WTC11 (cell line): ENCODE data around the gene GJB3. TPM values are rescaled to one million over a fixed set of nuclear protein-coding genes. Genes with fewer than 3 reads are reported as not detected.
A peak's percentile ranks its signal among the peaks of the same experiment; 100 is the strongest.

Experiments
- ATAC-seq: fragments of 200-7000 bp; cut with Tn5 transposase; 2 replicates; pipeline ENCODE4 v1.10.0; 2021; ENCODE audit warnings: mild to moderate bottlenecking, moderate library complexity
- CTCF ChIA-PET: fragments of 300-600 bp; sonication (Branson Sonifier 250); formaldehyde crosslinking; loops from one replicate; lab custom pipeline; 2021; ENCODE audit warnings: antibody characterized with exemption; lab: Charles Lee
- POLR2A ChIA-PET: fragments of 350-600 bp; sonication (Branson Sonifier 250); formaldehyde crosslinking; loops from one replicate; lab custom pipeline; 2021; ENCODE audit warnings: antibody characterized with exemption; lab: Charles Lee
- DNase-seq: peaks from one replicate; pipeline ENCODE4 v3.0.0; 2021; ENCODE audit warnings: low spot score
- H3K27ac Mint-ChIP-seq: 2 replicates; pipeline ENCODE4 v1.8.0; 2021; ENCODE audit warnings: mixed read lengths
- H3K27me3 Mint-ChIP-seq: 2 replicates; pipeline ENCODE4 v1.8.0; 2021; ENCODE audit warnings: low read depth, mild to moderate bottlenecking, moderate library complexity, mixed read lengths
- H3K36me3 Mint-ChIP-seq: 2 replicates; pipeline ENCODE4 v1.8.0; 2021; ENCODE audit warnings: mixed read lengths
- H3K4me1 Mint-ChIP-seq: 2 replicates; pipeline ENCODE4 v1.8.0; 2022; ENCODE audit warnings: mixed read lengths
- H3K4me3 Mint-ChIP-seq: 2 replicates; pipeline ENCODE4 v1.8.0; 2021; ENCODE audit warnings: mild to moderate bottlenecking, moderate library complexity, mixed read lengths
- H3K9me3 Mint-ChIP-seq: 2 replicates; pipeline ENCODE4 v1.8.0; 2021; ENCODE audit warnings: mixed read lengths
- CREM ChIP-seq: sonication (generic); formaldehyde crosslinking; IDR thresholded peaks from 2 replicates; pipeline ENCODE4 v1.8.1; 2022; ENCODE audit warnings: mild to moderate bottlenecking, missing genetic modification reagents, moderate library complexity
- ESRRA ChIP-seq: sonication (generic); formaldehyde crosslinking; IDR thresholded peaks from 2 replicates; pipeline ENCODE4 v1.8.1; 2022; ENCODE audit warnings: mild to moderate bottlenecking, missing genetic modification reagents, borderline replicate concordance
- FOXJ3 ChIP-seq: sonication (generic); formaldehyde crosslinking; IDR thresholded peaks from 2 replicates; pipeline ENCODE4 v1.9.0; 2021; ENCODE audit warnings: missing genetic modification reagents, mild to moderate bottlenecking, borderline replicate concordance
- JUN ChIP-seq: sonication (generic); formaldehyde crosslinking; IDR thresholded peaks from 2 replicates; pipeline ENCODE4 v1.8.0; 2023; ENCODE audit warnings: mild to moderate bottlenecking, missing genetic modification reagents
- KAT7 ChIP-seq: sonication (generic); formaldehyde crosslinking; IDR thresholded peaks from 2 replicates; pipeline ENCODE4 v1.8.1; 2023; ENCODE audit warnings: missing genetic modification reagents, mild to moderate bottlenecking, borderline replicate concordance
- NFATC4 ChIP-seq: fragments of 250-450 bp; sonication (Bioruptor Pico); IDR thresholded peaks from 2 replicates; pipeline ENCODE4 v1.9.0; 2021; ENCODE audit warnings: mild to moderate bottlenecking
- RELA ChIP-seq: sonication (generic); formaldehyde crosslinking; IDR thresholded peaks from 2 replicates; pipeline ENCODE4 v1.8.1; 2022; ENCODE audit warnings: missing genetic modification reagents, mild to moderate bottlenecking, borderline replicate concordance
- RORB ChIP-seq: fragments of 250-450 bp; sonication (Bioruptor Pico); IDR thresholded peaks from 2 replicates; pipeline ENCODE4 v1.9.0; 2021; ENCODE audit warnings: mild to moderate bottlenecking
- TEAD1 ChIP-seq: sonication (generic); formaldehyde crosslinking; IDR thresholded peaks from 2 replicates; pipeline ENCODE4 v1.8.0; 2022; ENCODE audit warnings: mild to moderate bottlenecking, missing genetic modification reagents
- ZNF121 ChIP-seq: sonication (generic); formaldehyde crosslinking; IDR thresholded peaks from 2 replicates; pipeline ENCODE4 v1.8.0; 2023; ENCODE audit warnings: missing genetic modification reagents
- ZNF138 ChIP-seq: sonication (generic); formaldehyde crosslinking; conservative IDR thresholded peaks from 2 replicates; pipeline ENCODE4 v1.8.1; 2022; ENCODE audit warnings: mild to moderate bottlenecking, moderate library complexity, missing genetic modification reagents
- ZNF263 ChIP-seq: sonication (generic); formaldehyde crosslinking; IDR thresholded peaks from 2 replicates; pipeline ENCODE4 v1.8.1; 2022; ENCODE audit warnings: low read depth, mild to moderate bottlenecking, moderate library complexity, missing genetic modification reagents
- ZNF416 ChIP-seq: fragments of 250-450 bp; sonication (Bioruptor Pico); IDR thresholded peaks from 2 replicates; pipeline ENCODE4 v1.9.0; 2021; ENCODE audit warnings: mild to moderate bottlenecking, inconsistent platforms
- ZNF671 ChIP-seq: fragments of 250-450 bp; sonication (Bioruptor Pico); IDR thresholded peaks from 2 replicates; pipeline ENCODE4 v1.8.0; 2021; ENCODE audit warnings: mild to moderate bottlenecking
- total RNA-seq: library from RNA; stranded (reverse); gene quantifications from 3 replicates; pipeline ENCODE4 v1.2.3, GENCODE V29; 2021
- TF ChIP-seq, protein P1 (sequence below): sonication (generic); formaldehyde crosslinking; IDR thresholded peaks from 2 replicates; pipeline ENCODE4 v1.8.1; 2023; ENCODE audit warnings: mild to moderate bottlenecking, missing genetic modification reagents
- TF ChIP-seq, protein P2 (sequence below): fragments of 250-450 bp; sonication (Bioruptor Pico); IDR thresholded peaks from 2 replicates; pipeline ENCODE4 v2.1.2; 2022; ENCODE audit warnings: mild to moderate bottlenecking, moderate library complexity
- TF ChIP-seq, protein P3 (sequence below): sonication (generic); formaldehyde crosslinking; IDR thresholded peaks from 2 replicates; pipeline ENCODE4 v1.8.1; 2022; ENCODE audit warnings: mild to moderate bottlenecking, moderate library complexity, missing genetic modification reagents
- TF ChIP-seq, protein P4 (sequence below): sonication (generic); formaldehyde crosslinking; IDR thresholded peaks from 2 replicates; pipeline ENCODE4 v1.8.1; 2022; ENCODE audit warnings: missing genetic modification reagents, borderline replicate concordance
- TF ChIP-seq, protein P5 (sequence below): sonication (generic); formaldehyde crosslinking; IDR thresholded peaks from 2 replicates; pipeline ENCODE4 v1.8.0; 2022; ENCODE audit warnings: mild to moderate bottlenecking, missing genetic modification reagents
- TF ChIP-seq, protein P6 (sequence below): fragments of 250-450 bp; sonication (Bioruptor Pico); IDR thresholded peaks from 2 replicates; pipeline ENCODE4 v1.9.0; 2021; ENCODE audit warnings: mild to moderate bottlenecking, borderline replicate concordance
- TF ChIP-seq, protein P7 (sequence below): fragments of 250-450 bp; sonication (Bioruptor Pico); IDR thresholded peaks from 2 replicates; pipeline ENCODE4 v1.9.0; 2021; ENCODE audit warnings: mild to moderate bottlenecking

GJB3 gene
- total RNA-seq, 1 experiment from 2014 or later = 0.46 TPM

DNA sequence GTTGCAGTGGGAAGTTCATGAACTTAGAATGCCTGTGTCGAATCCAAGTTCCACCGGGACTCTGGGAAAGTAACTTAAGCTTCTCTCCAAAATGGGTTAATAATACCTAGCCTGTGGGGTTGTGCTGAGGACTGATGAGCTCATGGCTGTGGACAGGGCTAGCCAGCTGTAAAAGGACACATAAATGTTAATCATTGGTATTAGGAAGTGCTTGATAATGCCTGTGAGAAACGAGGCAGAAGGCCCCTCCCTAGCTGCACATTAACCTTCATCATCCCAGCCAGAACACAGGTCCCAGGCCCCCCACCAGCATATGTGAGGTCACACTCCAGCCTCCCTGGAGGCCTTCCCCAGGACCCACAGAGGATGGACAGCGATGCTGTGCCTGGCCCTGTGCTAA, 22.3 kb upstream of the GJB3 start:
- H3K4me3 Mint-ChIP-seq = no peak overlapping the region
- H3K36me3 Mint-ChIP-seq = no peaks in the 10 kb centered on the region; the same call in 1 of the 2 replicates
- POLR2A ChIA-PET = interaction anchor here (1.2 kb wide), 1 partner anchor 16 kb away, joined by 3 read pairs; no protein-coding TSS in a partner anchor
- peaks cover 29% of the 10 kb centered on the region for H3K4me1 Mint-ChIP-seq
- no peak for DNase-seq
- ATAC-seq = no peak
- no peaks in the 10 kb centered on the region; the same call in 1 of the 2 replicates for H3K27me3 Mint-ChIP-seq
- H3K9me3 Mint-ChIP-seq = peaks cover 8% of the 10 kb centered on the region; the same call in 1 of the 2 replicates
- CTCF ChIA-PET = interaction anchor here (1.4 to 2.1 kb wide), 3 partner anchors 12 to 23 kb away, joined by 3 to 17 read pairs (median 5); no protein-coding TSS in a partner anchor
- TF ChIP-seq ZNF671 (CRISPR knock-in tag) = no peak
- TF ChIP-seq, protein P1, sequence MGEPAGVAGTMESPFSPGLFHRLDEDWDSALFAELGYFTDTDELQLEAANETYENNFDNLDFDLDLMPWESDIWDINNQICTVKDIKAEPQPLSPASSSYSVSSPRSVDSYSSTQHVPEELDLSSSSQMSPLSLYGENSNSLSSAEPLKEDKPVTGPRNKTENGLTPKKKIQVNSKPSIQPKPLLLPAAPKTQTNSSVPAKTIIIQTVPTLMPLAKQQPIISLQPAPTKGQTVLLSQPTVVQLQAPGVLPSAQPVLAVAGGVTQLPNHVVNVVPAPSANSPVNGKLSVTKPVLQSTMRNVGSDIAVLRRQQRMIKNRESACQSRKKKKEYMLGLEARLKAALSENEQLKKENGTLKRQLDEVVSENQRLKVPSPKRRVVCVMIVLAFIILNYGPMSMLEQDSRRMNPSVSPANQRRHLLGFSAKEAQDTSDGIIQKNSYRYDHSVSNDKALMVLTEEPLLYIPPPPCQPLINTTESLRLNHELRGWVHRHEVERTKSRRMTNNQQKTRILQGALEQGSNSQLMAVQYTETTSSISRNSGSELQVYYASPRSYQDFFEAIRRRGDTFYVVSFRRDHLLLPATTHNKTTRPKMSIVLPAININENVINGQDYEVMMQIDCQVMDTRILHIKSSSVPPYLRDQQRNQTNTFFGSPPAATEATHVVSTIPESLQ (CRISPR knock-in tag) = no peak
- no peak for TF ChIP-seq RELA (CRISPR knock-in tag)
- TF ChIP-seq FOXJ3 (CRISPR knock-in tag) = no peak
- TF ChIP-seq JUN (CRISPR knock-in tag) = no peak
- no peak for TF ChIP-seq RORB (CRISPR knock-in tag)
- TF ChIP-seq CREM (CRISPR knock-in tag) = no peak
- no peak for TF ChIP-seq NFATC4 (CRISPR knock-in tag)
- TF ChIP-seq ZNF138 (CRISPR knock-in tag) = no peak
- TF ChIP-seq, protein P2, sequence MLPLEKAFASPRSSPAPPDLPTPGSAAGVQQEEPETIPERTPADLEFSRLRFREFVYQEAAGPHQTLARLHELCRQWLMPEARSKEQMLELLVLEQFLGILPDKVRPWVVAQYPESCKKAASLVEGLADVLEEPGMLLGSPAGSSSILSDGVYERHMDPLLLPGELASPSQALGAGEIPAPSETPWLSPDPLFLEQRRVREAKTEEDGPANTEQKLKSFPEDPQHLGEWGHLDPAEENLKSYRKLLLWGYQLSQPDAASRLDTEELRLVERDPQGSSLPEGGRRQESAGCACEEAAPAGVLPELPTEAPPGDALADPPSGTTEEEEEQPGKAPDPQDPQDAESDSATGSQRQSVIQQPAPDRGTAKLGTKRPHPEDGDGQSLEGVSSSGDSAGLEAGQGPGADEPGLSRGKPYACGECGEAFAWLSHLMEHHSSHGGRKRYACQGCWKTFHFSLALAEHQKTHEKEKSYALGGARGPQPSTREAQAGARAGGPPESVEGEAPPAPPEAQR (CRISPR knock-in tag) = no peak
- no peak for TF ChIP-seq ZNF416
- no peak for TF ChIP-seq ZNF263 (CRISPR knock-in tag)
- no peak for TF ChIP-seq ZNF121 (CRISPR knock-in tag)
- TF ChIP-seq ESRRA (CRISPR knock-in tag) = no peak
- TF ChIP-seq, protein P3, sequence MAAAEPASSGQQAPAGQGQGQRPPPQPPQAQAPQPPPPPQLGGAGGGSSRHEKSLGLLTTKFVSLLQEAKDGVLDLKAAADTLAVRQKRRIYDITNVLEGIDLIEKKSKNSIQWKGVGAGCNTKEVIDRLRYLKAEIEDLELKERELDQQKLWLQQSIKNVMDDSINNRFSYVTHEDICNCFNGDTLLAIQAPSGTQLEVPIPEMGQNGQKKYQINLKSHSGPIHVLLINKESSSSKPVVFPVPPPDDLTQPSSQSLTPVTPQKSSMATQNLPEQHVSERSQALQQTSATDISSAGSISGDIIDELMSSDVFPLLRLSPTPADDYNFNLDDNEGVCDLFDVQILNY = no peak
- TF ChIP-seq, protein P4, sequence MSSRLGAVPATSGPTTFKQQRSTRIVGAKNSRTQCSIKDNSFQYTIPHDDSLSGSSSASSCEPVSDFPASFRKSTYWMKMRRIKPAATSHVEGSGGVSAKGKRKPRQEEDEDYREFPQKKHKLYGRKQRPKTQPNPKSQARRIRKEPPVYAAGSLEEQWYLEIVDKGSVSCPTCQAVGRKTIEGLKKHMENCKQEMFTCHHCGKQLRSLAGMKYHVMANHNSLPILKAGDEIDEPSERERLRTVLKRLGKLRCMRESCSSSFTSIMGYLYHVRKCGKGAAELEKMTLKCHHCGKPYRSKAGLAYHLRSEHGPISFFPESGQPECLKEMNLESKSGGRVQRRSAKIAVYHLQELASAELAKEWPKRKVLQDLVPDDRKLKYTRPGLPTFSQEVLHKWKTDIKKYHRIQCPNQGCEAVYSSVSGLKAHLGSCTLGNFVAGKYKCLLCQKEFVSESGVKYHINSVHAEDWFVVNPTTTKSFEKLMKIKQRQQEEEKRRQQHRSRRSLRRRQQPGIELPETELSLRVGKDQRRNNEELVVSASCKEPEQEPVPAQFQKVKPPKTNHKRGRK (CRISPR knock-in tag) = no peak
- no peak overlapping the region for H3K27ac Mint-ChIP-seq

DNA sequence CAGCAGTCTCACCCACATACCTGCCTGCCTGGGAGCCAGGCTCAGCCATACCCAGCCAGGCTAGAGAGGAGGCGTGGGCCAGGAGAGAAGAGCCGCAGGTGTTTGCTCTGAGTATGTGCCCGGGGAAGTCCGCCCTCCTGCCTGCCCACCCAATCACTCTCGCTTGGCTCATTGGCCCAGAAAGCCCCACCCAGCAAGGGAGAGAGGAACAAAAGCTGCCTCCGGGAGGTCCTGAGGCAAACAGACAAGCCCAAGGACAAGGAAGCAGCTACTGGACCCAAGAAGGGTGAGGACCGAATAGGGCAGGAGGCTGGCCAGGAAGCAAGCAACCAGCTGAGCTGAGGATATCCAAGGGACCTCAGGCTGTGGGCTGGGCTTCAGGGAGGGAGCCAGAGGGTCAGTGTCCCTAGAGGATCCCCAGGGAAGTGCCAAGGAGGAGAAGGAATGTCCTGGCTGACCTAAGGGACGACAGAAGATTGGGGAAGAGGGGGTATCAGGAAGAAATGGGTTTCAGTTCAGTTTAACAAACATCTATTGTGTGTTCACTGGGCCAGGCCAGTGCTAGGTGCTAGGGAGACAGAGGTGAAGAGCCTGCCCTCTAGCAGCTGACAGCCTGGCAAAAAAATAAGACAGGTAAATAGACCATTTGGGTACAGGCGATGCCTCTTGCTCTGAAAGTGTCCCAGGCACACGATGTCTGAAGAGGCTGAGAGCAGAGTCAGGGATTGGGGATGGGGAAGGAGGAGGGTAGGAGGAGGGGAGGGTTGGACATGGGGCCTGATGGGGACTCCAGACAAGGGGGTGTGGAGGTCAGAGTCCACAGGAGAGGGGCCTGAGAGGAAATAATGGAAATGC, 21.3 kb upstream of the GJB3 start, which contains the start of gene GJB4:
TSS of gene GJB4 (plus strand) at position 238 of the 855 bp plus-strand sequence. CDS start 1,515 bp downstream, outside the sequence.
- ATAC-seq = peak; percentile 65
- TF ChIP-seq FOXJ3 (CRISPR knock-in tag) = no peak
- no peak for TF ChIP-seq KAT7 (CRISPR knock-in tag)
- TF ChIP-seq, protein P5, sequence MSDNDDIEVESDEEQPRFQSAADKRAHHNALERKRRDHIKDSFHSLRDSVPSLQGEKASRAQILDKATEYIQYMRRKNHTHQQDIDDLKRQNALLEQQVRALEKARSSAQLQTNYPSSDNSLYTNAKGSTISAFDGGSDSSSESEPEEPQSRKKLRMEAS = no peak
- no peak for TF ChIP-seq TEAD1 (CRISPR knock-in tag)
- TF ChIP-seq, protein P6, sequence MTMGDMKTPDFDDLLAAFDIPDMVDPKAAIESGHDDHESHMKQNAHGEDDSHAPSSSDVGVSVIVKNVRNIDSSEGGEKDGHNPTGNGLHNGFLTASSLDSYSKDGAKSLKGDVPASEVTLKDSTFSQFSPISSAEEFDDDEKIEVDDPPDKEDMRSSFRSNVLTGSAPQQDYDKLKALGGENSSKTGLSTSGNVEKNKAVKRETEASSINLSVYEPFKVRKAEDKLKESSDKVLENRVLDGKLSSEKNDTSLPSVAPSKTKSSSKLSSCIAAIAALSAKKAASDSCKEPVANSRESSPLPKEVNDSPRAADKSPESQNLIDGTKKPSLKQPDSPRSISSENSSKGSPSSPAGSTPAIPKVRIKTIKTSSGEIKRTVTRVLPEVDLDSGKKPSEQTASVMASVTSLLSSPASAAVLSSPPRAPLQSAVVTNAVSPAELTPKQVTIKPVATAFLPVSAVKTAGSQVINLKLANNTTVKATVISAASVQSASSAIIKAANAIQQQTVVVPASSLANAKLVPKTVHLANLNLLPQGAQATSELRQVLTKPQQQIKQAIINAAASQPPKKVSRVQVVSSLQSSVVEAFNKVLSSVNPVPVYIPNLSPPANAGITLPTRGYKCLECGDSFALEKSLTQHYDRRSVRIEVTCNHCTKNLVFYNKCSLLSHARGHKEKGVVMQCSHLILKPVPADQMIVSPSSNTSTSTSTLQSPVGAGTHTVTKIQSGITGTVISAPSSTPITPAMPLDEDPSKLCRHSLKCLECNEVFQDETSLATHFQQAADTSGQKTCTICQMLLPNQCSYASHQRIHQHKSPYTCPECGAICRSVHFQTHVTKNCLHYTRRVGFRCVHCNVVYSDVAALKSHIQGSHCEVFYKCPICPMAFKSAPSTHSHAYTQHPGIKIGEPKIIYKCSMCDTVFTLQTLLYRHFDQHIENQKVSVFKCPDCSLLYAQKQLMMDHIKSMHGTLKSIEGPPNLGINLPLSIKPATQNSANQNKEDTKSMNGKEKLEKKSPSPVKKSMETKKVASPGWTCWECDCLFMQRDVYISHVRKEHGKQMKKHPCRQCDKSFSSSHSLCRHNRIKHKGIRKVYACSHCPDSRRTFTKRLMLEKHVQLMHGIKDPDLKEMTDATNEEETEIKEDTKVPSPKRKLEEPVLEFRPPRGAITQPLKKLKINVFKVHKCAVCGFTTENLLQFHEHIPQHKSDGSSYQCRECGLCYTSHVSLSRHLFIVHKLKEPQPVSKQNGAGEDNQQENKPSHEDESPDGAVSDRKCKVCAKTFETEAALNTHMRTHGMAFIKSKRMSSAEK (CRISPR knock-in tag) = no peak
- TF ChIP-seq, protein P7, sequence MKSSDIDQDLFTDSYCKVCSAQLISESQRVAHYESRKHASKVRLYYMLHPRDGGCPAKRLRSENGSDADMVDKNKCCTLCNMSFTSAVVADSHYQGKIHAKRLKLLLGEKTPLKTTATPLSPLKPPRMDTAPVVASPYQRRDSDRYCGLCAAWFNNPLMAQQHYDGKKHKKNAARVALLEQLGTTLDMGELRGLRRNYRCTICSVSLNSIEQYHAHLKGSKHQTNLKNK = no peak

More for the DNA sequence above, 21.3 kb upstream of the GJB3 start, which contains the start of gene GJB4:
- ChIA-PET CTCF (interaction anchor here (0.6 to 2.1 kb wide), 4 partner anchors 9 to 93 kb away, joined by 3 to 17 read pairs (median 5); no protein-coding TSS in a partner anchor), POLR2A (no interaction called here)
- Mint-ChIP-seq H3K27me3 (peaks cover 3% of the 10 kb centered on the region; the same call in 1 of the 2 replicates), H3K36me3 (no peaks in the 10 kb centered on the region; the same call in 1 of the 2 replicates), H3K4me1 (peaks cover 26% of the 10 kb centered on the region), H3K27ac (no peak within 1 kb of the TSS), H3K4me3 (no peak within 1 kb of the TSS), H3K9me3 (peaks cover 9% of the 10 kb centered on the region; the same call in 1 of the 2 replicates)
- DNase-seq = no peak
